Prostate gland (tissue), 2 donors: ENCODE results near the gene MAP4. TPM values are rescaled to one million over a fixed set of nuclear protein-coding genes. Genes with fewer than 3 reads are reported as not detected.
"Not testable (repeated sequence)": the region's sequence is repeated elsewhere in the genome, so short reads cannot be mapped to it uniquely, and the experiment has no call there.

Experiments used
- DNase-seq: peaks from one replicate; pipeline ENCODE4 v3.0.0-alpha.2; 2019; ENCODE audit warnings: low spot score
- H3K27ac ChIP-seq, 2 donors: fragments of 200-600 bp; sonication (generic); 2 replicates each; pipeline ENCODE4 v1.5.1; 2017 to 2019
- H3K27me3 ChIP-seq: fragments of 200-600 bp; sonication (generic); replicated peaks from 2 replicates; pipeline ENCODE4 v1.5.1; 2019; ENCODE audit not compliant: insufficient read depth
- H3K36me3 ChIP-seq, 2 donors: fragments of 200-600 bp; sonication (generic); 1 replicate in 1 of 2; 2 replicates in 1 of 2; pipeline versions ENCODE4 v1.5.1 to v1.8.1; 2017 to 2019
- H3K4me1 ChIP-seq: fragments of 200-600 bp; sonication (generic); replicated peaks from 2 replicates; pipeline ENCODE4 v1.5.1; 2019
- H3K4me3 ChIP-seq, 2 donors: fragments of 200-600 bp; sonication (generic); 2 replicates each; pipeline ENCODE4 v1.5.1; 2017 to 2019
- H3K9me3 ChIP-seq: fragments of 200-600 bp; sonication (generic); 2 replicates; pipeline ENCODE4 v1.5.1; 2017
- POLR2A ChIP-seq: fragments of 450-650 bp; IDR thresholded peaks from one replicate; pipeline ENCODE4 v1.6.1; 2016; ENCODE audit warnings: antibody characterized with exemption, mild to moderate bottlenecking
- POLR2AphosphoS5 ChIP-seq: sonication (generic); formaldehyde crosslinking; IDR thresholded peaks from one replicate; pipeline ENCODE4 v1.6.1; 2017; ENCODE audit warnings: antibody characterized with exemption
- WGBS: methylation state at CpG from one replicate; pipeline ENCODE4 v1.1.5; 2018; 5-methylcytosine and 5-hydroxymethylcytosine counted together
- intact Hi-C: fragments of 100-400 bp; cut with DNase I; formaldehyde crosslinking; loops from one replicate; pipeline ENCODE4 v1.14.2; 2022
- total RNA-seq, 2 donors: library from RNA; depleted of rRNA; stranded (reverse); fragments of >200 nt; gene quantifications; one replicate each; pipeline ENCODE4 v1.1.0, GENCODE V29; 2016
- TF ChIP-seq, protein P1 (sequence below), 4 experiments: fragments of 200-600 bp in 2 of 4; fragments of 450-650 bp in 2 of 4; sonication (generic) in 2 of 4; IDR thresholded peaks; 1 replicate in 3 of 4; 2 replicates in 1 of 4; pipeline ENCODE4 v1.5.1; 2016 to 2019; ENCODE audit warnings: antibody characterized with exemption in 4 of 4, mild to moderate bottlenecking in 2 of 4, moderate library complexity in 2 of 4

The MAP4 gene
- total RNA-seq, 2 donors from 2014 or later: 74.3 to 230 TPM

DNA sequence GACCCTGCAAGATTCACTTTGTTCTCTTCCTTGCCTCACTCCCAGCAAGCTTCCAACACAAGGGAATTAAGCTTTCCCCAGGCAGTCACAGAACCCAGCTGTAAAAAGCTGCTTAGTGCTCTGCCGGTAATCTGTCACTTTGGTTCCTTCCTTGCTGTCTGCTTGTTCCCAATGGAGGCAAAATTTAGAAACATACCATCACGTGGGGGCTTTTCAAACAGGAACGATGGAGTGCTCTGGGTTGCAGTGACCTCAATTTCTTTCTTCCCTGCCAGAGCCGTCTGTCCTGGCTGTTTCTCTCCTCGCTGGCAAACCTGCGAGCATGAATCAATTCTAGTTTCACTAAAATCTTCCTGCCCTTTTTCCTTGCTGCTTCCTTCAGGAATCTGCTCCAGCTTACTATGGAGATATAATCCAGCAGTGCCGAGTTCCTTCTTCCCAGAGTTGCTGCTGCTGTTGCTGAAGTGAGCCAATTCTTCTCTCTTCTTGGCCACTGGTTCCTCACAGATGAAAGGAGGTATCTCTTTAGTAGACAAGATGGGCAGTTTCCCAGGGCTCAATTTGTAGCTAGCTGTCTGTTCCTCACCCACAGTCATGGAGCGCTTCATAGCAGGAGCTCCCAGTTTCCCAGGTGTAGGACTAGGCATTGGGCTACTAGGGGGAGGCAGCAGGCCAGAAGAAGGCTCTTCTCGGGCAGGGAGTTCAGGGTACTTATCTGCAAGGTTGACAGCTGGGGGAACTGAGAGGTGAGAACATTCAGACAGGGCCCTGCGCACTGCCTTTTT lies 125.2 kb downstream of the MAP4 start:
- H3K4me3 ChIP-seq: no peak overlapping the region
- no peaks in the 10 kb centered on the region for H3K36me3 ChIP-seq
- peak overlapping the region; percentile 5 to 27 for H3K27ac ChIP-seq
- no peaks in the 10 kb centered on the region for H3K9me3 ChIP-seq
- intact Hi-C loops: no loop called here
- H3K27me3 ChIP-seq: no peaks in the 10 kb centered on the region
- no peaks in the 10 kb centered on the region for H3K4me1 ChIP-seq
- DNase-seq: no peak
- TF ChIP-seq POLR2A: no peak
- TF ChIP-seq POLR2AphosphoS5: peak; percentile 44
- 48% methylated on average over 10 of the region's 10 CpGs for WGBS

DNA sequence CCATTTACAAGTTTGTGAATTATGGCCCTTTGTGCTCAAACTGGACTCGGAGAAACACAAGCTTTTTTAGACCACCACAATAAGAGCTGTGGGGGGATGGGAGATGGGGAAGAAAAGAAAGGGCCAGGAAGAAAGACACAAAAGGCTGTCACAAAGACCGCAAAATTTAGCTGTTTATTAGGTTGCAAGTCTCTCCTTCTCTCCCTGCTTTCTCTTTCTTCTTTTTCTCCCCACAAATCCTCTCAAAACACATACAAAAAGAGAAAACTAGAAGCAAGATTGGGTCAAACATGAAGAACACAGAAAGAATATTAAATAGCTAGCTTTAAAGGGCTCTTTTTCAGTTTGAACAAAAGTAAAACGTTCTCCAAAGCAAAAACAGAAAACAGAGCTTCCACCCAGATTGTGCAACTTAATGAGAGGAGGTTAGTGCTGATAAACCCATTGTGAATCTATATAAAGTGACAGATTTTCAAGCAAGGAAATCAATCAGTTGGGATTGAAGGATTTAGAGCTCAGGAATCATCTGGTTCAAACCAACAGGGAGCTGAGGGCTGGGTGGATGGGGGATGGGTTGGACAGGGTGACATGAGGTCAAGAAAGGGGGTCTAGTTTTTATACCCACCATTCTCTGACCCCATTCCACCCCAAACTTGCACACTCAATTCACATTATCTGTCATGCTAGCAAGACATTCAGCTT lies 125.9 kb downstream of the MAP4 start:
- Histone ChIP-seq H3K4me3 (no peak overlapping the region), H3K27me3 (no peaks in the 10 kb centered on the region), H3K36me3 (no peaks in the 10 kb centered on the region), H3K27ac (no peak overlapping the region), H3K4me1 (no peaks in the 10 kb centered on the region), H3K9me3 (no peaks in the 10 kb centered on the region)
- intact Hi-C loops: no loop called here
- TF ChIP-seq, protein P1, sequence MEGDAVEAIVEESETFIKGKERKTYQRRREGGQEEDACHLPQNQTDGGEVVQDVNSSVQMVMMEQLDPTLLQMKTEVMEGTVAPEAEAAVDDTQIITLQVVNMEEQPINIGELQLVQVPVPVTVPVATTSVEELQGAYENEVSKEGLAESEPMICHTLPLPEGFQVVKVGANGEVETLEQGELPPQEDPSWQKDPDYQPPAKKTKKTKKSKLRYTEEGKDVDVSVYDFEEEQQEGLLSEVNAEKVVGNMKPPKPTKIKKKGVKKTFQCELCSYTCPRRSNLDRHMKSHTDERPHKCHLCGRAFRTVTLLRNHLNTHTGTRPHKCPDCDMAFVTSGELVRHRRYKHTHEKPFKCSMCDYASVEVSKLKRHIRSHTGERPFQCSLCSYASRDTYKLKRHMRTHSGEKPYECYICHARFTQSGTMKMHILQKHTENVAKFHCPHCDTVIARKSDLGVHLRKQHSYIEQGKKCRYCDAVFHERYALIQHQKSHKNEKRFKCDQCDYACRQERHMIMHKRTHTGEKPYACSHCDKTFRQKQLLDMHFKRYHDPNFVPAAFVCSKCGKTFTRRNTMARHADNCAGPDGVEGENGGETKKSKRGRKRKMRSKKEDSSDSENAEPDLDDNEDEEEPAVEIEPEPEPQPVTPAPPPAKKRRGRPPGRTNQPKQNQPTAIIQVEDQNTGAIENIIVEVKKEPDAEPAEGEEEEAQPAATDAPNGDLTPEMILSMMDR (IDR thresholded peaks at IDR 0.05): no peak
- TF ChIP-seq POLR2AphosphoS5 (no peak), POLR2A (no peak)
- no peak for DNase-seq
- WGBS: 40% methylated on average over 3 of the region's 3 CpGs

DNA sequence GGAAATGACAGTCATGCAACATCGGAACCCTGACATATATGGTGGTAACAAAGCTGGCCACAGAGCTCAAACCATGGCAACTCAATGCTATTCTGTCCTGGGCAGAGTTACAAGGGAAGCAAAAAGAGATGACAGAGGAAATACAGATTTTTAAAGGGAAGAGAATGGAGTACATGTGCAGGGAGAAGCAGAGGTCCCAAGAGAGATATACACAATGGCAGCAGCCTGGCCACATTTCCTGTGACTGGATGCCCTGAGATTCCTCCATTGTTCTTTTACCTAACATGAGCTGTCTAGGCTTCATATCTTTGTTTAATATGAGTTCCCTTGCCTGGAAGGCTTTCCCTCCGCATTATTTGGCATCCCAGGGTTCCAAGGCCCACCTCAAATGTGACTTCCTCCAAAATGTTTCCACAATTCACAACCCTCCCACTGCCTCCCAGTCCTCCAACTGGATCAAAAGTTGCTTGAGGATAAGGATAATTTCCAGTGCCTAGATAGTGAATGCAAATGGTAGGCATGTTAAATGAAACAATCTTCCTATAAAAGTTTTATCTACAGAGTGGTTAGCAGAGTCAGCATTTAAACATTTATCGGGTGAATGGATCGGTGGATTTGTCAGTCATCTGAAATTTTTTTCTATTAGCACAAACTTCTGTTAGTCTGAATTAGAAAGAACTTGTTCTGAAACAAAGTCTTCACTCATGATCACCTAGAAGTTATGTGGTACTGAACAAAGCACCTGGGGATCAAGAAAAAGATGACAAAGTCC lies 127.0 kb downstream of the MAP4 start:
- H3K27ac ChIP-seq: no peak overlapping the region
- 92% methylated on average over 4 of the region's 4 CpGs for WGBS
- DNase-seq: no peak
- H3K4me3 ChIP-seq: no peak overlapping the region
- intact Hi-C loops: no loop called here
- no peaks in the 10 kb centered on the region for H3K9me3 ChIP-seq
- H3K36me3 ChIP-seq: no peaks in the 10 kb centered on the region
- H3K4me1 ChIP-seq: no peaks in the 10 kb centered on the region
- TF ChIP-seq POLR2AphosphoS5 (no peak), POLR2A (no peak)
- TF ChIP-seq, protein P1 (IDR thresholded peaks at IDR 0.05): no peak
- H3K27me3 ChIP-seq: no peaks in the 10 kb centered on the region

DNA sequence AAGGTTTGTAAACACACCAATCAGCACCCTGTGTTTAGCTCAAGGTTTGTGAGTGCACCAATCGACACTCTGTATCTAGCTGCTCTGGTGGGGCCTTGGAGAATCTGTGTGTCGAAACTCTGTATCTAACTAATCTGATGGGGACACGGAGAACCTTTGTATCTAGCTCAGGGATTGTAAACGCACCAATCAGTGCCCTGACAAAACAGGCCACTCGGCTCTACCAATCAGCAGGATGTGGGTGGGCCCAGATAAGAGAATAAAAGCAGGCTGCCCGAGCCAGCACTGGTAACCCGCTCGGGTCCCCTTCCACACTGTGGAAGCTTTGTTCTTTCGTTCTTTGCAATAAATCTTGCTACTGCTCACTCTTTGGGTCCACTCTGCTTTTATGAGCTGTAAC lies 128.2 kb downstream of the MAP4 start:
- H3K27me3 ChIP-seq, DNase-seq, H3K4me3 ChIP-seq, H3K27ac ChIP-seq, H3K4me1 ChIP-seq, intact Hi-C loops, H3K9me3 ChIP-seq, H3K36me3 ChIP-seq: not testable (repeated sequence)
- 79% methylated on average over 9 of the region's 9 CpGs for WGBS

DNA sequence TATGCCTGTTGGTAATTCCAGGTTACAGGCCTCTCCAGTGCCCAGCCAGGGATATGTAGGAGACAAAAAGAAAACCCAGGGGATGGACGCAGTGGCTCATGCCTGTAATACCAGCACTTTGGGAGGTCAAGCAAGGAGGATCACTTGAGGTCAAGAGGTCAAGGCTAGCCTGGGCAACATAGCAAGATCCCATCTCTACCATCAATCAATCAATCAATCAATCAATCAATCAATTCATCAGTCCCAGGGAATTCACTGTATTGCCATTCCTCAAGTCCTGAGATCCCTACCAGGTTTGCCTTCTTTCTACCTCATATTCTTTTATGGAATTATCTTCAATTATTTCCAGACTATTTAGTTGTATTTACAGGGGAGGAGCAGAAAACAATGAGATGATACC lies 131.0 kb downstream of the MAP4 start:
- WGBS: 100% methylated on average over 1 of the region's 1 CpG
- intact Hi-C loops: no loop called here
- H3K36me3 ChIP-seq: no peaks in the 10 kb centered on the region
- H3K9me3 ChIP-seq: no peaks in the 10 kb centered on the region
- DNase-seq: no peak
- no peaks in the 10 kb centered on the region for H3K4me1 ChIP-seq
- TF ChIP-seq POLR2A (no peak), POLR2AphosphoS5 (no peak)
- TF ChIP-seq, protein P1 (IDR thresholded peaks at IDR 0.05): no peak
- no peaks in the 10 kb centered on the region for H3K27me3 ChIP-seq
- no peak overlapping the region for H3K4me3 ChIP-seq
- no peak overlapping the region for H3K27ac ChIP-seq
